ENCODE data around the gene DNAH10. TPM values are rescaled to one million over a fixed set of nuclear protein-coding genes. Genes with fewer than 3 reads are reported as not detected.
"Not testable (repeated sequence)": the region's sequence is repeated elsewhere in the genome, so short reads cannot be mapped to it uniquely, and the experiment has no call there.

The DNAH10 gene
- total RNA-seq, 1 donor from 2014 or later, result 0.08 TPM

- ATAC-seq (ENCODE audit: poor library complexity), result no peak
- no peak for DNase-seq
- intact Hi-C loops (cut with DNase I), result no loop called here
These were observed 131.2 kb downstream of the DNAH10 start for GRCh38 chr12:123893276-123893675.

GRCh38 chr12:123894823-123895345, 132.8 kb downstream of the DNAH10 start:
- intact Hi-C loops (cut with DNase I), result no loop called here
- no peak for DNase-seq
- no peak for ATAC-seq (ENCODE audit: poor library complexity)

GRCh38 chr12:123895451-123895850, 133.3 kb downstream of the DNAH10 start:
- ATAC-seq (ENCODE audit: poor library complexity), result no peak
- DNase-seq, result no peak
- intact Hi-C loops (cut with DNase I), result no loop called here

- intact Hi-C loops (cut with DNase I), result no loop called here
- no peak for ATAC-seq (ENCODE audit: poor library complexity)
- DNase-seq, result no peak
These were observed 134.7 kb downstream of the DNAH10 start for GRCh38 chr12:123896767-123897166.

- no peak for DNase-seq
- no peak for ATAC-seq (ENCODE audit: poor library complexity)
- intact Hi-C loops (cut with DNase I), result no loop called here
These were observed 135.1 kb downstream of the DNAH10 start for GRCh38 chr12:123897221-123897620.

GRCh38 chr12:123898673-123899072, 136.6 kb downstream of the DNAH10 start:
- intact Hi-C loops (cut with DNase I), result no loop called here
- DNase-seq (no peak), ATAC-seq (ENCODE audit: poor library complexity) (no peak)

GRCh38 chr12:123899368-123899767, 137.3 kb downstream of the DNAH10 start:
- intact Hi-C loops (cut with DNase I), result no loop called here
- no peak for DNase-seq
- ATAC-seq (ENCODE audit: poor library complexity), result peak; percentile 73

GRCh38 chr12:123900871-123901376, 138.8 kb downstream of the DNAH10 start:
- intact Hi-C loops (cut with DNase I), result no loop called here
- ATAC-seq (ENCODE audit: poor library complexity), result no peak

GRCh38 chr12:123902821-123903220, 140.7 kb downstream of the DNAH10 start:
- intact Hi-C loops (cut with DNase I), result no loop called here
- ATAC-seq (ENCODE audit: poor library complexity), result no peak
- no peak for DNase-seq

More at GRCh38 chr12:123900871-123901376, 138.8 kb downstream of the DNAH10 start:
- DNase-seq, result no peak

GRCh38 chr12:123903301-123904065, 141.4 kb downstream of the DNAH10 start:
- DNase-seq (no peak), ATAC-seq (ENCODE audit: poor library complexity) (no peak)
- intact Hi-C loops (cut with DNase I), result no loop called here

GRCh38 chr12:123905319-123905925, 143.3 kb downstream of the DNAH10 start:
- DNase-seq (no peak), ATAC-seq (ENCODE audit: poor library complexity) (peak; percentile 42)
- intact Hi-C loops (cut with DNase I), result loop anchor here (5.0 kb wide), 1 partner anchor 77 kb away; no protein-coding TSS in a partner anchor

GRCh38 chr12:123906711-123907420, 144.8 kb downstream of the DNAH10 start:
- ATAC-seq (ENCODE audit: poor library complexity) (no peak), DNase-seq (no peak)
- intact Hi-C loops (cut with DNase I), result loop anchor here (5.0 kb wide), 1 partner anchor 75 kb away; no protein-coding TSS in a partner anchor

GRCh38 chr12:123907726-123908476, 145.8 kb downstream of the DNAH10 start:
- no peak for DNase-seq
- intact Hi-C loops (cut with DNase I), result loop anchor here (5.0 kb wide), 1 partner anchor 74 kb away; no protein-coding TSS in a partner anchor
- peak; percentile 38 for ATAC-seq (ENCODE audit: poor library complexity)

- intact Hi-C loops (cut with DNase I), result loop anchor here (5.0 kb wide), 1 partner anchor 73 kb away; no protein-coding TSS in a partner anchor
- DNase-seq (no peak), ATAC-seq (ENCODE audit: poor library complexity) (no peak)
These were observed 147.0 kb downstream of the DNAH10 start for GRCh38 chr12:123908884-123909725.

- intact Hi-C loops (cut with DNase I), result no loop called here
- ATAC-seq (ENCODE audit: poor library complexity) (no peak), DNase-seq (no peak)
These were observed 148.0 kb downstream of the DNAH10 start for GRCh38 chr12:123910057-123910456.

GRCh38 chr12:123910761-123911193, 148.7 kb downstream of the DNAH10 start:
- ATAC-seq (ENCODE audit: poor library complexity) (no peak), DNase-seq (no peak)
- intact Hi-C loops (cut with DNase I), result no loop called here

- intact Hi-C loops (cut with DNase I); DNase-seq; ATAC-seq (ENCODE audit: poor library complexity): not testable (repeated sequence)
These were observed 149.7 kb downstream of the DNAH10 start for GRCh38 chr12:123911672-123912409.
